Stimulated activated CD4-positive, alpha-beta T cell treated with anti-CD3 and anti-CD28 coated beads, Interleukin-15, amount 100 ng/mL, for 1 hour (primary cell): ENCODE data around the gene MYF6.

Experiments
- DNase-seq, 2 donors: peaks; one replicate each; pipeline ENCODE4 v3.0.0-alpha.2; 2020; ENCODE audit warnings: low read depth in 1 of 2, low spot score in 1 of 2

The MYF6 gene

GRCh38 chr12:80754274-80754673 lies 46.8 kb downstream of the MYF6 start:
- no peak for DNase-seq

GRCh38 chr12:80756875-80757274 lies 49.4 kb downstream of the MYF6 start:
- DNase-seq: no peak
